Fibroblast of mammary gland (primary cell): Measurements from ENCODE around the gene CHORDC1.
"Not testable (repeated sequence)": the region's sequence is repeated elsewhere in the genome, so short reads cannot be mapped to it uniquely, and the experiment has no call there.

Experiments used
- DNase-seq: peaks from one replicate; pipeline ENCODE4 v3.0.0-alpha.2; 2010; ENCODE audit warnings: low read depth
- H3K4me3 ChIP-seq: 2 replicates; pipeline ENCODE4 v1.5.1; 2011; ENCODE audit warnings: low read depth, mild to moderate bottlenecking, low read length, moderate library complexity; ENCODE audit not compliant: control insufficient read depth
- CTCF ChIP-seq: conservative IDR thresholded peaks from 2 replicates; pipeline ENCODE4 v1.5.1; 2011; ENCODE audit warnings: low read depth, low read length, inconsistent platforms; ENCODE audit not compliant: control insufficient read depth, insufficient read depth

The CHORDC1 gene

DNA sequence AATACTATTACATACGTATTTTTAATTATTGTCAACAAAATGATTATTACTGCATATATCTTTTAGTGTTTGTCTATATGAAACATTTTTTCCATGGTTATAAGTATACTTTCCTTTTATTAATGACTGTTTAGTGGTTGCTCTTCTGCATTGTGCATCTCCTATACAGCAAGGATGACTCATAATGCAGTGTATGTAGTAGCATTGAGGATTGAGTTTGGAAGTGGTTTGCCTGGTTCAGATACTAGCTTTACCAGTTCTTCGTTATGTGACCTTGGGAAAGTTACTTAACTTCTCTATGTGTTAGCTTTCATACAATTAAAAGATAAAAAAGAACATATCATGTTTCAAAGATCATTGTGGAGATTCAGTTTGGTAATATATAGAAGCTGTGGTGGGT, 44.1 kb downstream of the CHORDC1 start:
- H3K4me3 ChIP-seq: no peak overlapping the region

GRCh38 chr11:90176069-90176468, 46.8 kb downstream of the CHORDC1 start:
- no peak overlapping the region for H3K4me3 ChIP-seq
- DNase-seq: no peak
- no peak for TF ChIP-seq CTCF

More for the DNA sequence above, 44.1 kb downstream of the CHORDC1 start:
- DNase-seq: no peak
- no peak for TF ChIP-seq CTCF

GRCh38 chr11:90171359-90171758, 51.5 kb downstream of the CHORDC1 start:
- DNase-seq: no peak
- H3K4me3 ChIP-seq: no peak overlapping the region
- TF ChIP-seq CTCF: no peak

- DNase-seq: no peak
- TF ChIP-seq CTCF: no peak
- no peak overlapping the region for H3K4me3 ChIP-seq
Measured at GRCh38 chr11:90168571-90168970, 54.3 kb downstream of the CHORDC1 start.

DNA sequence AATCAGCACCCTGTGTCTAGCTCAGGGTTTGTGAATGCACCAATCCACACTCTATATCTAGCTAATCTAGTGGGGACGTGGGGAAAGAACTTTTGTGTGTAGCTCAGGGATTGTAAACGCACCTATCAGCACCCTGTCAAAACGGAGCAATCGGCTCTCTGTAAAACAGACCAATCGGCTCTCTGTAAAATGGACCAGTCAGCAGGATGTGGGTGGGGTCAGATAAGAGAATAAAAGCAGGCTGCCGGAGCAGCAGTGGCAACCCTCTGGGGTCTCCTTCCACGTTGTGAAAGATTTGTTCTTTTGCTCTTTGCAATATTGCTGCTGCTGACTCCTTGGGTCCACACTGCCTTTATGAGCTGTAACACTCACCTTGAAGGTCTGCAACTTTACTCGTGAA, 55.1 kb downstream of the CHORDC1 start:
- not testable (repeated sequence) for DNase-seq, H3K4me3 ChIP-seq

DNA sequence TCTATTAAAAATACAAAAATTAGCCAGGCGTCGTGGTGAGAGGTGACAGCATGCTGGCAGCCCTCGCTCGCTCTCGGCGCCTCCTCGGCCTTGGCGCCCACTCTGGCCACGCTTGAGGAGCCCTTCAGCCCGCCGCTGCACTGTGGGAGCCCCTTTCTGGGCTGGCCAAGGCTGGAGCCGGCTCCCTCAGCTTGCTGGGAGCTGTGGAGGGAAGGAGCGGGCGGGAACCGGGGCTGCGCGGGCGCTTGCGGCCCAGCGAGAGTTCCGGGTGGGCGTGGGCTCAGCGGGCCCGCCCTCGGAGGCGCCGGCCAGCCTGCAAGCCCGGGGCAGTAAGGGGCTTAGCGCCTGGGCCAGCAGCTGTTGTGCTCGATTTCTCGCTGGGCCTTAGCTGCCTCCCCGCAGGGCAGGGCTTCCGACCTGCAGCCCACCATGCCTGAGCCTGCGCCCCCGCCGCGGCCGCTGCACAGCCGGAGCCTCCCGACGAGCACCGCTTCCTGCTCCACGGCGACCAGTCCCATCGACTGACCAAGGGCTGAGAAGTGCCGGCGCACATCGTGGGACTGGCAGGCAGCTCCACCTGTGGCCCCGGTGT, 55.8 kb downstream of the CHORDC1 start:
- not testable (repeated sequence) for H3K4me3 ChIP-seq, DNase-seq
